GM12878 (cell line): ENCODE results near the gene LCN12. TPM values are rescaled to one million over a fixed set of nuclear protein-coding genes. Genes with fewer than 3 reads are reported as not detected.

Experiments used
- ATAC-seq: fragments of 200-7000 bp; cut with Tn5 transposase; 3 replicates; pipeline ENCODE4 v1.9.1; 2020; ENCODE audit warnings: mild to moderate bottlenecking, moderate library complexity
- BruUV-seq: library from RNA; stranded (reverse); fragments of 400-500 nt; replicated peaks from 2 replicates; lab custom pipeline; 2021; lab: Mats Ljungman, UMichigan
- CTCF ChIA-PET: fragments of 300-600 bp; sonication (Branson Sonifier 250); formaldehyde crosslinking; extraction: SDS; loops from one replicate; lab custom pipeline; 2021; ENCODE audit warnings: inconsistent platforms; lab: Yijun Ruan, JAX
- POLR2A ChIA-PET: fragments of 350-600 bp; formaldehyde crosslinking; extraction: SDS; loops from one replicate; lab custom pipeline; 2021; ENCODE audit warnings: inconsistent platforms; lab: Charles Lee
- RAD21 ChIA-PET: fragments of 300-600 bp; sonication (Branson Sonifier 250); formaldehyde crosslinking; loops from one replicate; lab custom pipeline; 2023; ENCODE audit warnings: antibody characterized with exemption; ENCODE audit not compliant: unreplicated experiment; lab: Charles Lee
- SMC1A ChIA-PET: fragments of 300-600 bp; sonication (Branson Sonifier 250); formaldehyde crosslinking; loops from one replicate; lab custom pipeline; 2023; ENCODE audit not compliant: unreplicated experiment, uncharacterized antibody; lab: Charles Lee
- DNase-seq: peaks from one replicate; pipeline ENCODE4 v3.0.0-alpha.2; 2011; ENCODE audit warnings: low read depth, low spot score
- FAIRE-seq: peaks from 3 replicates; lab custom pipeline; 2011; peaks lifted over from hg19 to GRCh38; lab: Jason Lieb, UNC
- H2AFZ ChIP-seq: 2 replicates; pipeline ENCODE4 v1.6.0; 2011; ENCODE audit warnings: low read depth, low read length, control low read depth; ENCODE audit not compliant: control insufficient read depth
- H3K27ac ChIP-seq: 2 replicates; pipeline ENCODE4 v1.5.1; 2011; ENCODE audit warnings: control low read depth; ENCODE audit not compliant: control insufficient read depth, insufficient read depth
- H3K27me3 ChIP-seq, 2 experiments: replicated peaks in 1 of 2; 2 replicates each; pipeline versions ENCODE4 v1.6.0 to v1.6.1; 2011; ENCODE audit warnings: low read length in 1 of 2; ENCODE audit not compliant: control insufficient read depth in 2 of 2, insufficient read depth in 2 of 2
- H3K36me3 ChIP-seq, 2 experiments: 2 replicates each; pipeline ENCODE4 v1.5.1; 2011; ENCODE audit warnings: low read length in 1 of 2; ENCODE audit not compliant: control insufficient read depth in 2 of 2, insufficient read depth in 2 of 2
- H3K4me1 ChIP-seq: 2 replicates; pipeline ENCODE4 v1.6.1; 2011; ENCODE audit warnings: mild to moderate bottlenecking, low read length, moderate library complexity, mixed read lengths; ENCODE audit not compliant: control insufficient read depth, insufficient read depth
- H3K4me2 ChIP-seq: 2 replicates; pipeline ENCODE4 v1.6.0; 2011; ENCODE audit warnings: control low read depth; ENCODE audit not compliant: control insufficient read depth, insufficient read depth
- H3K4me3 ChIP-seq: fragments of 200-600 bp; sonication (generic); 2 replicates; pipeline ENCODE4 v1.5.1; 2016
- H3K79me2 ChIP-seq: 2 replicates; pipeline ENCODE4 v1.6.0; 2011; ENCODE audit warnings: low read length; ENCODE audit not compliant: control insufficient read depth, insufficient read depth
- H3K9ac ChIP-seq: 2 replicates; pipeline ENCODE4 v1.8.0; 2011; ENCODE audit warnings: low read length, control low read depth, mixed read lengths; ENCODE audit not compliant: control insufficient read depth, insufficient read depth
- H3K9me3 ChIP-seq: replicated peaks from 3 replicates; pipeline ENCODE4 v1.5.1; 2011; ENCODE audit warnings: mild to moderate bottlenecking, low read length; ENCODE audit not compliant: control insufficient read depth, insufficient read depth
- H4K20me1 ChIP-seq: 2 replicates; pipeline ENCODE4 v1.6.0; 2011; ENCODE audit not compliant: control insufficient read depth, insufficient read depth
- FOXM1 ChIP-seq: IDR thresholded peaks from 2 replicates; pipeline ENCODE4 v1.6.1; 2012; ENCODE audit warnings: low read depth, mild to moderate bottlenecking, inconsistent platforms, low read length, moderate library complexity
- IKZF2 ChIP-seq, 2 experiments: fragments of 450-650 bp; IDR thresholded peaks; 2 replicates each; pipeline ENCODE4 v1.6.1; 2017; ENCODE audit warnings: mild to moderate bottlenecking in 2 of 2, moderate library complexity in 2 of 2
- WGBS: methylation state at CpG from one replicate; pipeline ENCODE4 v1.1.6; 2016; ENCODE audit warnings: low lambda C conversion rate; ENCODE audit not compliant: insufficient replicate concordance, insufficient coverage; ENCODE audit errors: missing lambda C conversion rate; 5-methylcytosine and 5-hydroxymethylcytosine counted together
- in situ Hi-C: fragments of 300-500 bp; cut with MboI; formaldehyde crosslinking; loops from 9 replicates; pipeline ENCODE4 v1.14.3; 2018; ENCODE audit warnings: mixed read lengths
- intact Hi-C: fragments of 100-400 bp; cut with micrococcal nuclease; formaldehyde crosslinking; loops from one replicate; pipeline ENCODE4 v1.14.2; 2022; ENCODE audit not compliant: unreplicated experiment
- polyA plus RNA-seq, 11 experiments: library from polyadenylated mRNA; depleted of rRNA in 4 of 11; unstranded in 6 of 11; stranded (reverse) in 5 of 11; fragments of >200 nt; fragmentation: Nextera tagmentation in 4 of 11; fragmentation: Illumina TruSeq in 1 of 11; extraction: Ambion mirVana in 4 of 11; extraction: Trizol in 1 of 11; gene quantifications; 1 replicate in 1 of 11; 2 replicates in 10 of 11; pipeline versions ENCODE4 v1.2.1 to v1.2.3, GENCODE V29; 2011 to 2016; ENCODE audit warnings: inconsistent platforms in 2 of 11, missing spikeins in 2 of 11, low read depth in 1 of 11
- total RNA-seq, 4 experiments: library from RNA; depleted of rRNA in 3 of 4; stranded (reverse); fragments of >200 nt in 3 of 4; fragmentation: Illumina TruSeq in 1 of 4; extraction: Trizol in 1 of 4; gene quantifications; 2 replicates each; pipeline versions ENCODE4 v1.2.1 to v1.2.3, GENCODE V29; 2013 to 2021
- TF ChIP-seq, protein P1 (sequence below): fragments of 450-650 bp; formaldehyde crosslinking; IDR thresholded peaks from 2 replicates; pipeline ENCODE4 v1.4.0; 2020; ENCODE audit warnings: mild to moderate bottlenecking, moderate library complexity
- TF ChIP-seq, protein P2 (sequence below), 3 experiments: IDR thresholded peaks in 2 of 3; conservative IDR thresholded peaks in 1 of 3; 2 replicates each; pipeline ENCODE4 v1.5.1; 2011; ENCODE audit warnings: low read depth in 3 of 3, low read length in 3 of 3, mild to moderate bottlenecking in 3 of 3, control low read depth in 2 of 3, moderate library complexity in 2 of 3, inconsistent platforms in 1 of 3, mixed read lengths in 1 of 3; ENCODE audit not compliant: control insufficient read depth in 2 of 3, insufficient read depth in 1 of 3; ENCODE audit errors: extremely low read depth in 1 of 3

The LCN12 gene
- total and polyA plus RNA-seq, 10 of the 15 experiments (the other 5 are each of a cell fraction or from before 2014, with no cell fraction given) = 0.06 to 0.64 (median 0.40) TPM; not detected in 3

DNA sequence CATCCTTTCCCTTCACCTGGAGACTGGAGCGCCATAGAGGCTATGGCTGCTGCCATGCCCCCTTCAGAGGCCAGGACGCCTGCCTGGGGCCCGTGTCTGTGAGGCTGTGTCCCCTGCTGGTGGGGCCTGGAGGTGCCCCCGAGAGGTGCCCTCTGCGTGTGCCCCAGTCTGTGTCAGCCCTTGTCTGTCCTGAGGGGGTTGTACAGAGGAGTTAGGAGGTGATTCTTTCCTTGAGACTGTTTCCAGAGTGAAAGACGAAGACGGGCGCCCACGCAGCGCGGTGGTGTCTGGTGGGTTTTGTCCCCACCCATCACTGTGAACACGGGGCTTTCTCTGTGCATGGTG lies 41.2 kb upstream of the LCN12 start:
- WGBS = 83% methylated on average over 12 of the region's 12 CpGs
- no TSS peak for BruUV-seq
- no peak overlapping the region for H2AFZ ChIP-seq
- DNase-seq = no peak
- FAIRE-seq = no peak
- in situ Hi-C loops = no loop called here
- TF ChIP-seq IKZF2 (IDR thresholded peaks at IDR 0.05) = no peak
- TF ChIP-seq, protein P1, sequence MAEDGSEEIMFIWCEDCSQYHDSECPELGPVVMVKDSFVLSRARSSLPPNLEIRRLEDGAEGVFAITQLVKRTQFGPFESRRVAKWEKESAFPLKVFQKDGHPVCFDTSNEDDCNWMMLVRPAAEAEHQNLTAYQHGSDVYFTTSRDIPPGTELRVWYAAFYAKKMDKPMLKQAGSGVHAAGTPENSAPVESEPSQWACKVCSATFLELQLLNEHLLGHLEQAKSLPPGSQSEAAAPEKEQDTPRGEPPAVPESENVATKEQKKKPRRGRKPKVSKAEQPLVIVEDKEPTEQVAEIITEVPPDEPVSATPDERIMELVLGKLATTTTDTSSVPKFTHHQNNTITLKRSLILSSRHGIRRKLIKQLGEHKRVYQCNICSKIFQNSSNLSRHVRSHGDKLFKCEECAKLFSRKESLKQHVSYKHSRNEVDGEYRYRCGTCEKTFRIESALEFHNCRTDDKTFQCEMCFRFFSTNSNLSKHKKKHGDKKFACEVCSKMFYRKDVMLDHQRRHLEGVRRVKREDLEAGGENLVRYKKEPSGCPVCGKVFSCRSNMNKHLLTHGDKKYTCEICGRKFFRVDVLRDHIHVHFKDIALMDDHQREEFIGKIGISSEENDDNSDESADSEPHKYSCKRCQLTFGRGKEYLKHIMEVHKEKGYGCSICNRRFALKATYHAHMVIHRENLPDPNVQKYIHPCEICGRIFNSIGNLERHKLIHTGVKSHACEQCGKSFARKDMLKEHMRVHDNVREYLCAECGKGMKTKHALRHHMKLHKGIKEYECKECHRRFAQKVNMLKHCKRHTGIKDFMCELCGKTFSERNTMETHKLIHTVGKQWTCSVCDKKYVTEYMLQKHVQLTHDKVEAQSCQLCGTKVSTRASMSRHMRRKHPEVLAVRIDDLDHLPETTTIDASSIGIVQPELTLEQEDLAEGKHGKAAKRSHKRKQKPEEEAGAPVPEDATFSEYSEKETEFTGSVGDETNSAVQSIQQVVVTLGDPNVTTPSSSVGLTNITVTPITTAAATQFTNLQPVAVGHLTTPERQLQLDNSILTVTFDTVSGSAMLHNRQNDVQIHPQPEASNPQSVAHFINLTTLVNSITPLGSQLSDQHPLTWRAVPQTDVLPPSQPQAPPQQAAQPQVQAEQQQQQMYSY (CRISPR knock-in tag) = no peak
- TF ChIP-seq, protein P2, sequence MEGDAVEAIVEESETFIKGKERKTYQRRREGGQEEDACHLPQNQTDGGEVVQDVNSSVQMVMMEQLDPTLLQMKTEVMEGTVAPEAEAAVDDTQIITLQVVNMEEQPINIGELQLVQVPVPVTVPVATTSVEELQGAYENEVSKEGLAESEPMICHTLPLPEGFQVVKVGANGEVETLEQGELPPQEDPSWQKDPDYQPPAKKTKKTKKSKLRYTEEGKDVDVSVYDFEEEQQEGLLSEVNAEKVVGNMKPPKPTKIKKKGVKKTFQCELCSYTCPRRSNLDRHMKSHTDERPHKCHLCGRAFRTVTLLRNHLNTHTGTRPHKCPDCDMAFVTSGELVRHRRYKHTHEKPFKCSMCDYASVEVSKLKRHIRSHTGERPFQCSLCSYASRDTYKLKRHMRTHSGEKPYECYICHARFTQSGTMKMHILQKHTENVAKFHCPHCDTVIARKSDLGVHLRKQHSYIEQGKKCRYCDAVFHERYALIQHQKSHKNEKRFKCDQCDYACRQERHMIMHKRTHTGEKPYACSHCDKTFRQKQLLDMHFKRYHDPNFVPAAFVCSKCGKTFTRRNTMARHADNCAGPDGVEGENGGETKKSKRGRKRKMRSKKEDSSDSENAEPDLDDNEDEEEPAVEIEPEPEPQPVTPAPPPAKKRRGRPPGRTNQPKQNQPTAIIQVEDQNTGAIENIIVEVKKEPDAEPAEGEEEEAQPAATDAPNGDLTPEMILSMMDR (IDR thresholded peaks at IDR 0.05 in 2 of 3, conservative IDR thresholded peaks at IDR 0.05 in 1 of 3; ENCODE audit: control insufficient read depth in 2 of 3, extremely low read depth in 1 of 3, insufficient read depth in 1 of 3, low read depth in 3 of 3, low read length in 3 of 3) = peak in 2 of 3 experiments; percentile 6 to 14; a peak in 2 of 6 replicates
- TF ChIP-seq FOXM1 = no peak
- TF ChIP-seq, all 136 proteins: peak for 1
- Histone ChIP-seq H3K4me2 (no peak overlapping the region), H3K9ac (no peak overlapping the region), H3K4me1 (no peaks in the 10 kb centered on the region), H3K9me3 (no peaks in the 10 kb centered on the region; the same call in 2 of the 3 replicates), H3K79me2 (no peaks in the 10 kb centered on the region; the same call in 1 of the 2 replicates), H4K20me1 (no peaks in the 10 kb centered on the region; the same call in 1 of the 2 replicates), H3K36me3 (peaks cover 9 to 42% of the 10 kb centered on the region in 2 experiments), H3K27ac (no peak overlapping the region), H3K27me3 (no peaks in the 10 kb centered on the region), H3K4me3 (no peak overlapping the region)
- ChIA-PET SMC1A (no interaction called here), RAD21 (no interaction called here), CTCF (interaction anchor here (0.6 kb wide), 1 partner anchor 55 kb away, joined by 3 read pairs; no protein-coding TSS in a partner anchor), POLR2A (no interaction called here)
- ATAC-seq = peak; percentile 68
- intact Hi-C loops = no loop called here
